Keratinocyte (primary cell): ENCODE data around the gene RNF26. TPM values are rescaled to one million over a fixed set of nuclear protein-coding genes. Genes with fewer than 3 reads are reported as not detected.
A peak's percentile ranks its signal among the peaks of the same experiment; 100 is the strongest.

Experiments
- DNase-seq: peaks from one replicate; pipeline ENCODE4 v3.0.0-alpha.2; 2011; ENCODE audit warnings: low read depth, missing footprints, low spot score
- FAIRE-seq: peaks from 2 replicates; lab custom pipeline; 2011; peaks lifted over from hg19 to GRCh38; lab: Jason Lieb, UNC
- H2AFZ ChIP-seq: 2 replicates; pipeline ENCODE4 v1.6.0; 2012; ENCODE audit warnings: low read length, control low read depth, inconsistent platforms; ENCODE audit not compliant: control insufficient read depth
- H3K27ac ChIP-seq: 2 replicates; pipeline ENCODE4 v1.5.1; 2011; ENCODE audit warnings: low read length; ENCODE audit not compliant: control insufficient read depth, insufficient read depth
- H3K27me3 ChIP-seq: 3 replicates; pipeline ENCODE4 v1.6.0; 2011; ENCODE audit warnings: low read length; ENCODE audit not compliant: control insufficient read depth, insufficient read depth; ENCODE audit errors: extremely low read depth
- H3K36me3 ChIP-seq, 2 experiments: 2 replicates in 1 of 2; 3 replicates in 1 of 2; pipeline ENCODE4 v1.5.1; 2011; ENCODE audit warnings: low read length in 2 of 2, mild to moderate bottlenecking in 1 of 2; ENCODE audit not compliant: control insufficient read depth in 2 of 2, insufficient read depth in 2 of 2; ENCODE audit errors: extremely low read depth in 1 of 2
- H3K4me1 ChIP-seq: 3 replicates; pipeline ENCODE4 v1.5.1; 2011; ENCODE audit warnings: low read length; ENCODE audit not compliant: control insufficient read depth, insufficient read depth; ENCODE audit errors: extremely low read depth
- H3K4me2 ChIP-seq: 3 replicates; pipeline ENCODE4 v1.6.0; 2011; ENCODE audit warnings: low read depth, low read length; ENCODE audit not compliant: control insufficient read depth, insufficient read depth; ENCODE audit errors: extremely low read depth
- H3K4me3 ChIP-seq, 3 experiments: fragments of 200-600 bp in 1 of 3; sonication (generic) in 1 of 3; 2 replicates in 2 of 3; 3 replicates in 1 of 3; pipeline ENCODE4 v1.5.1; 2011 to 2016; ENCODE audit warnings: low read length in 3 of 3, mild to moderate bottlenecking in 3 of 3, control low read depth in 2 of 3, inconsistent platforms in 1 of 3, low read depth in 1 of 3, mixed read lengths in 1 of 3, mixed run types in 1 of 3, moderate library complexity in 1 of 3; ENCODE audit not compliant: control insufficient read depth in 2 of 3, insufficient read depth in 2 of 3; ENCODE audit errors: extremely low read depth in 1 of 3
- H3K79me2 ChIP-seq: 2 replicates; pipeline ENCODE4 v1.6.0; 2012; ENCODE audit warnings: low read length; ENCODE audit not compliant: control insufficient read depth, insufficient read depth
- H3K9ac ChIP-seq: 3 replicates; pipeline ENCODE4 v1.6.0; 2011; ENCODE audit warnings: low read length; ENCODE audit not compliant: control insufficient read depth, insufficient read depth; ENCODE audit errors: extremely low read depth
- H3K9me1 ChIP-seq: 3 replicates; pipeline ENCODE4 v1.6.0; 2011; ENCODE audit warnings: low read length; ENCODE audit not compliant: control insufficient read depth, insufficient read depth; ENCODE audit errors: extremely low read depth
- H3K9me3 ChIP-seq: 2 replicates; pipeline ENCODE4 v1.5.1; 2012; ENCODE audit warnings: low read depth, low read length; ENCODE audit not compliant: control insufficient read depth
- H4K20me1 ChIP-seq: 3 replicates; pipeline ENCODE4 v1.6.0; 2011; ENCODE audit warnings: low read length; ENCODE audit not compliant: control insufficient read depth, insufficient read depth; ENCODE audit errors: extremely low read depth
- EZH2 ChIP-seq: IDR thresholded peaks from one replicate; pipeline ENCODE4 v1.6.1; 2012; ENCODE audit warnings: inconsistent platforms, mild to moderate bottlenecking, low read length, moderate library complexity
- dilution Hi-C: fragments of 300-500 bp; cut with MboI; formaldehyde crosslinking; loops from one replicate; pipeline ENCODE4 v1.7.0; 2020; ENCODE audit warnings: low sequenced_read_pairs; ENCODE audit not compliant: extremely low pct_ligation_motif_present
- polyA plus RNA-seq, 5 experiments: library from polyadenylated mRNA; depleted of rRNA in 3 of 5; stranded (reverse) in 3 of 5; stranded (forward) in 1 of 5; unstranded in 1 of 5; fragments of >200 nt; gene quantifications; 1 replicate in 1 of 5; 2 replicates in 3 of 5; 3 replicates in 1 of 5; pipeline versions ENCODE4 v1.2.1 to v1.2.3, GENCODE V29; 2011 to 2012; ENCODE audit warnings: missing spikeins in 2 of 5, low read depth in 1 of 5, low replicate concordance in 1 of 5
- TF ChIP-seq, protein P1 (sequence below), 3 experiments: IDR thresholded peaks in 1 of 3; conservative IDR thresholded peaks in 1 of 3; optimal IDR thresholded peaks in 1 of 3; 2 replicates in 2 of 3; 3 replicates in 1 of 3; pipeline versions ENCODE3 to v1.5.1; 2011; ENCODE audit warnings: low read length in 3 of 3, mild to moderate bottlenecking in 3 of 3, moderate library complexity in 2 of 3, control low read depth in 1 of 3, inconsistent platforms in 1 of 3; ENCODE audit not compliant: insufficient read depth in 2 of 3; ENCODE audit errors: extremely low read depth in 1 of 3

The RNF26 gene
- polyA plus RNA-seq, 1 donor (not counting 4 experiments of a cell fraction or from before 2014, with no cell fraction given): 13.2 TPM

DNA sequence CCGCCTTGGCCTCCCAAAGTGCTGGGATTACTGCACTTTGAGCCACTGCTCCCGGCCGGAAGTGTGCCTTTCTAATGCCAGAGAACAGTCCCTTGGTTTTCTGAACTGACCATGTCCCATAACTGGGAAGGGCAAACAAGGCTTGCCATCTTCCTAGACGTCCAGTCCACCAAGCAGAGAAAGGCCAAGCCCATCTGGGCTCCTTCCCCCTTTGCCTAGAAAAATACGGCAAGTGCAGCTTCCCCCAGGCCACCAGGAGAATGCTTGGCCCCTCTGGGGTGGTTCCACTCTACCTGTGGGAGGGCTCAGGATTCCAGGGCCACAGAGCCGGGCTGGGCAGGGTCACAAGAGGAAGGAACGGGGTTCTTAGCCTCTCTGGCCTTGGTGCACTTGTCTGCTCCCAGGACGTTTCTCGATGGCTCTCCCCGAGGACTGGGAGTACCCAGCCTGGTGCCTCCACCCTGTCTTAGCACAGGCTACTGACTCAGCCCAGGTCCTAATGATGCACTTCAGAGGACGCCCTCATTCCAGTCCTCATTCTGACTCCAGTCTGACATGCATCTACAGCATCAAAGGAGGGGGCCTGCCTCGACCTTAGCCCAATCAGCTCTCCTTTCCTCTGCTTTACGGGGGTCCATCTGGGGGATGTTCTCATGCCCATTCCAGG lies 46.0 kb downstream of the RNF26 start:
- DNase-seq (no peak), FAIRE-seq (no peak)
- no peaks in the 10 kb centered on the region for H3K79me2 ChIP-seq
- no peaks in the 10 kb centered on the region for H3K36me3 ChIP-seq
- no peak overlapping the region for H2AFZ ChIP-seq
- no peak overlapping the region for H3K9ac ChIP-seq
- peaks cover 34% of the 10 kb centered on the region for H3K4me1 ChIP-seq
- dilution Hi-C loops: no loop called here
- no peak overlapping the region for H3K4me3 ChIP-seq
- no peaks in the 10 kb centered on the region for H4K20me1 ChIP-seq
- H3K9me1 ChIP-seq: peaks cover 2% of the 10 kb centered on the region
- no peak overlapping the region for H3K27ac ChIP-seq
- no peaks in the 10 kb centered on the region for H3K9me3 ChIP-seq
- no peak overlapping the region for H3K4me2 ChIP-seq
- peaks cover 3% of the 10 kb centered on the region for H3K27me3 ChIP-seq
- no peak for TF ChIP-seq EZH2
- TF ChIP-seq, protein P1, sequence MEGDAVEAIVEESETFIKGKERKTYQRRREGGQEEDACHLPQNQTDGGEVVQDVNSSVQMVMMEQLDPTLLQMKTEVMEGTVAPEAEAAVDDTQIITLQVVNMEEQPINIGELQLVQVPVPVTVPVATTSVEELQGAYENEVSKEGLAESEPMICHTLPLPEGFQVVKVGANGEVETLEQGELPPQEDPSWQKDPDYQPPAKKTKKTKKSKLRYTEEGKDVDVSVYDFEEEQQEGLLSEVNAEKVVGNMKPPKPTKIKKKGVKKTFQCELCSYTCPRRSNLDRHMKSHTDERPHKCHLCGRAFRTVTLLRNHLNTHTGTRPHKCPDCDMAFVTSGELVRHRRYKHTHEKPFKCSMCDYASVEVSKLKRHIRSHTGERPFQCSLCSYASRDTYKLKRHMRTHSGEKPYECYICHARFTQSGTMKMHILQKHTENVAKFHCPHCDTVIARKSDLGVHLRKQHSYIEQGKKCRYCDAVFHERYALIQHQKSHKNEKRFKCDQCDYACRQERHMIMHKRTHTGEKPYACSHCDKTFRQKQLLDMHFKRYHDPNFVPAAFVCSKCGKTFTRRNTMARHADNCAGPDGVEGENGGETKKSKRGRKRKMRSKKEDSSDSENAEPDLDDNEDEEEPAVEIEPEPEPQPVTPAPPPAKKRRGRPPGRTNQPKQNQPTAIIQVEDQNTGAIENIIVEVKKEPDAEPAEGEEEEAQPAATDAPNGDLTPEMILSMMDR (optimal IDR thresholded peaks at IDR 0.05 in 1 of 3, IDR thresholded peaks at IDR 0.05 in 1 of 3, conservative IDR thresholded peaks at IDR 0.05 in 1 of 3; ENCODE audit: extremely low read depth in 1 of 3, insufficient read depth in 2 of 3, low read length in 3 of 3): no peak

- Histone ChIP-seq H3K36me3 (no peaks in the 10 kb centered on the region), H3K79me2 (no peaks in the 10 kb centered on the region), H3K9ac (peak overlapping the region; percentile 66), H2AFZ (peak overlapping the region; percentile 85), H3K9me1 (peaks cover 2% of the 10 kb centered on the region), H3K4me1 (peaks cover 34% of the 10 kb centered on the region), H3K4me3 (peak overlapping the region; percentile 37 to 75 (median 52)), H3K27me3 (peaks cover 3% of the 10 kb centered on the region), H3K27ac (no peak overlapping the region), H3K9me3 (no peaks in the 10 kb centered on the region), H3K4me2 (peak overlapping the region; percentile 95), H4K20me1 (no peaks in the 10 kb centered on the region)
- no peak for FAIRE-seq
- dilution Hi-C loops: no loop called here
- TF ChIP-seq EZH2: no peak
- TF ChIP-seq, protein P1 (optimal IDR thresholded peaks at IDR 0.05 in 1 of 3, IDR thresholded peaks at IDR 0.05 in 1 of 3, conservative IDR thresholded peaks at IDR 0.05 in 1 of 3; ENCODE audit: extremely low read depth in 1 of 3, insufficient read depth in 2 of 3, low read length in 3 of 3): no peak
- no peak for DNase-seq
These were observed 46.5 kb downstream of the RNF26 start for GRCh38 chr11:119380827-119381180.
